ENCODE measurements around the gene CCL2. TPM values are rescaled to one million over a fixed set of nuclear protein-coding genes. Genes with fewer than 3 reads are reported as not detected.

Gene CCL2
- total and polyA plus RNA-seq, 2 experiments from 2014 or later, result 1.5 to 18.5 TPM

GRCh38 chr17:34248511-34249024 is 6.5 kb upstream of the CCL2 start:
- Histone ChIP-seq H3K27ac (ENCODE audit: low read depth) (no peak overlapping the region), H3F3A (replicated peaks; ENCODE audit: low read depth) (no peaks in the 10 kb centered on the region), H3K27me3 (ENCODE audit: insufficient read depth) (peaks cover 9% of the 10 kb centered on the region; the same call in 1 of the 2 replicates), H3K79me2 (replicated peaks; ENCODE audit: insufficient read depth) (no peaks in the 10 kb centered on the region), H4K20me1 (replicated peaks; ENCODE audit: insufficient read depth) (no peaks in the 10 kb centered on the region), H3K36me3 (ENCODE audit: insufficient read depth) (no peaks in the 10 kb centered on the region), H3K4me1 (ENCODE audit: insufficient read depth) (peaks cover 13% of the 10 kb centered on the region; the same call in 1 of the 2 replicates), H3K9me2 (ENCODE audit: insufficient read depth) (peaks cover 15% of the 10 kb centered on the region), H3K4me3 (no peak overlapping the region), H2AFZ (no peak overlapping the region), H3K4me2 (no peak overlapping the region)
- DNase-seq (ENCODE audit: low spot score) (no peak), ATAC-seq (no peak)
- no peak overlapping the region for H3K4me3 Mint-ChIP-seq
- no peak overlapping the region for H3K27ac Mint-ChIP-seq
- peaks cover 19% of the 10 kb centered on the region for H3K4me1 Mint-ChIP-seq
- no peaks in the 10 kb centered on the region for H3K36me3 Mint-ChIP-seq (ENCODE audit: low read depth)
- TF ChIP-seq EZH2 (IDR thresholded peaks at IDR 0.05; ENCODE audit: low read depth, unreplicated experiment), result no peak
- TF ChIP-seq ZNF114 (CRISPR knock-in tag; IDR thresholded peaks at IDR 0.05), result no peak
- TF ChIP-seq CREB1 (CRISPR knock-in tag; IDR thresholded peaks at IDR 0.05; ENCODE audit: low read depth), result no peak
- TF ChIP-seq NANOG (IDR thresholded peaks at IDR 0.05; ENCODE audit: borderline replicate concordance), result no peak
- TF ChIP-seq JUNB (IDR thresholded peaks at IDR 0.05; ENCODE audit: unreplicated experiment), result no peak
- TF ChIP-seq POLR2AphosphoS5 (IDR thresholded peaks at IDR 0.05; ENCODE audit: low read depth), result no peak
- no peak for TF ChIP-seq CTCF (conservative IDR thresholded peaks at IDR 0.05; ENCODE audit: low read depth in 2 of 2)
- TF ChIP-seq REST (IDR thresholded peaks at IDR 0.05; ENCODE audit: unreplicated experiment), result no peak
- no peak for TF ChIP-seq ZNF331 (CRISPR knock-in tag; IDR thresholded peaks at IDR 0.05; ENCODE audit: low read depth)
- TF ChIP-seq ETS1 (IDR thresholded peaks at IDR 0.05), result no peak
- TF ChIP-seq EZH2phosphoT487 (IDR thresholded peaks at IDR 0.05; ENCODE audit: unreplicated experiment), result no peak
- no peak for TF ChIP-seq ZNF462 (CRISPR knock-in tag; IDR thresholded peaks at IDR 0.05)
- no peak for TF ChIP-seq STAT1 (IDR thresholded peaks at IDR 0.05; ENCODE audit: unreplicated experiment)
- H3K9me3 Mint-ChIP-seq, result no peaks in the 10 kb centered on the region
- peaks cover 5% of the 10 kb centered on the region for H3K27me3 Mint-ChIP-seq (ENCODE audit: insufficient read depth, low read depth, poor library complexity)

Measured in GM23338 (cell line).